Left hindlimb (tissue), 1 donor: ENCODE results near the gene IL3RA.
"Not testable (repeated sequence)": the region's sequence is repeated elsewhere in the genome, so short reads cannot be mapped to it uniquely, and the experiment has no call there.

ENCODE experiments used
- DNase-seq: peaks from one replicate; pipeline ENCODE4 v3.0.0-alpha.2; 2018

Gene IL3RA

GRCh38 chrX:1336331-1336943, at the start of gene IL3RA:
TSS of gene IL3RA (plus strand) at chrX:1336785. CDS start at chrX:1341766, 4,981 bp downstream.
- no peak for DNase-seq

- no peak for DNase-seq
Observed at GRCh38 chrX:1289535-1289934, 47.0 kb upstream of the IL3RA start.

- no peak for DNase-seq
Observed at GRCh38 chrX:1291110-1291740, 45.4 kb upstream of the IL3RA start.

- DNase-seq: no peak
Observed at GRCh38 chrX:1292575-1293290, 43.9 kb upstream of the IL3RA start.

GRCh38 chrX:1294301-1295067, 42.1 kb upstream of the IL3RA start:
- no peak for DNase-seq

- DNase-seq: no peak
Observed at GRCh38 chrX:1295550-1295949, 41.0 kb upstream of the IL3RA start.

GRCh38 chrX:1297591-1297990, 39.0 kb upstream of the IL3RA start:
- DNase-seq: not testable (repeated sequence)

GRCh38 chrX:1300449-1300848, 36.1 kb upstream of the IL3RA start:
- DNase-seq: no peak

- no peak for DNase-seq
Observed at GRCh38 chrX:1305411-1305810, 31.2 kb upstream of the IL3RA start.

- DNase-seq: no peak
Observed at GRCh38 chrX:1306909-1307625, 29.5 kb upstream of the IL3RA start.

GRCh38 chrX:1307626-1308340, 28.8 kb upstream of the IL3RA start:
- no peak for DNase-seq

GRCh38 chrX:1308476-1308875, 28.1 kb upstream of the IL3RA start:
- DNase-seq: no peak

- not testable (repeated sequence) for DNase-seq
Observed at GRCh38 chrX:1308917-1309316, 27.7 kb upstream of the IL3RA start.

- DNase-seq: no peak
Observed at GRCh38 chrX:1313788-1314187, 22.8 kb upstream of the IL3RA start.

- no peak for DNase-seq
Observed at GRCh38 chrX:1316527-1316926, 20.1 kb upstream of the IL3RA start.

- no peak for DNase-seq
Observed at GRCh38 chrX:1321674-1322073, 14.9 kb upstream of the IL3RA start.

GRCh38 chrX:1322393-1322792, 14.2 kb upstream of the IL3RA start:
- no peak for DNase-seq

GRCh38 chrX:1323315-1323714, 13.3 kb upstream of the IL3RA start:
- DNase-seq: no peak

- no peak for DNase-seq
Observed at GRCh38 chrX:1325515-1326116, 11.0 kb upstream of the IL3RA start.

GRCh38 chrX:1327651-1328304, 8.8 kb upstream of the IL3RA start:
- no peak for DNase-seq

GRCh38 chrX:1330605-1331004, 6.0 kb upstream of the IL3RA start:
- no peak for DNase-seq
